ENCODE measurements around the gene FOXP2.

FOXP2 gene

GRCh38 chr7:114718861-114719260 is 304.2 kb downstream of the FOXP2 start:
- DNase-seq (ENCODE audit: low read depth): no peak

GRCh38 chr7:114720725-114721124 is 306.1 kb downstream of the FOXP2 start:
- DNase-seq (ENCODE audit: low read depth): no peak

GRCh38 chr7:114722562-114722961 is 307.9 kb downstream of the FOXP2 start:
- DNase-seq (ENCODE audit: low read depth): no peak

- DNase-seq (ENCODE audit: low read depth): no peak
Measured at GRCh38 chr7:114723308-114723707, 308.7 kb downstream of the FOXP2 start.

- no peak for DNase-seq (ENCODE audit: low read depth)
Measured at GRCh38 chr7:114740095-114740494, 325.5 kb downstream of the FOXP2 start.

GRCh38 chr7:114740941-114741340 is 326.3 kb downstream of the FOXP2 start:
- no peak for DNase-seq (ENCODE audit: low read depth)

GRCh38 chr7:114741911-114742310 is 327.3 kb downstream of the FOXP2 start:
- DNase-seq (ENCODE audit: low read depth): no peak
